GM12801 (cell line): ENCODE results near the gene BMAL1.

Experiments
- CTCF ChIP-seq: IDR thresholded peaks from one replicate; pipeline ENCODE4 v1.5.1; 2011; ENCODE audit warnings: control low read depth; ENCODE audit not compliant: insufficient read length; ENCODE audit errors: extremely low read depth

The BMAL1 gene

GRCh38 chr11:13268791-13269190 lies 8.8 kb upstream of the BMAL1 start:
- TF ChIP-seq CTCF, result no peak

GRCh38 chr11:13269775-13270174 lies 7.8 kb upstream of the BMAL1 start:
- no peak for TF ChIP-seq CTCF

- TF ChIP-seq CTCF, result no peak
Measured at GRCh38 chr11:13271060-13271693, 6.4 kb upstream of the BMAL1 start.

- TF ChIP-seq CTCF, result no peak
Measured at GRCh38 chr11:13276454-13276831, 1.1 kb upstream of the BMAL1 start.

- no peak for TF ChIP-seq CTCF
Measured at GRCh38 chr11:13276832-13277767, 490 bp upstream of the BMAL1 start.

GRCh38 chr11:13278609-13279486 lies 1.3 kb downstream of the BMAL1 start:
- TF ChIP-seq CTCF, result no peak

- TF ChIP-seq CTCF, result no peak
Measured at GRCh38 chr11:13279487-13279834, 1.9 kb downstream of the BMAL1 start.
